ENCODE results near the gene ARID5B.

ARID5B gene

DNA sequence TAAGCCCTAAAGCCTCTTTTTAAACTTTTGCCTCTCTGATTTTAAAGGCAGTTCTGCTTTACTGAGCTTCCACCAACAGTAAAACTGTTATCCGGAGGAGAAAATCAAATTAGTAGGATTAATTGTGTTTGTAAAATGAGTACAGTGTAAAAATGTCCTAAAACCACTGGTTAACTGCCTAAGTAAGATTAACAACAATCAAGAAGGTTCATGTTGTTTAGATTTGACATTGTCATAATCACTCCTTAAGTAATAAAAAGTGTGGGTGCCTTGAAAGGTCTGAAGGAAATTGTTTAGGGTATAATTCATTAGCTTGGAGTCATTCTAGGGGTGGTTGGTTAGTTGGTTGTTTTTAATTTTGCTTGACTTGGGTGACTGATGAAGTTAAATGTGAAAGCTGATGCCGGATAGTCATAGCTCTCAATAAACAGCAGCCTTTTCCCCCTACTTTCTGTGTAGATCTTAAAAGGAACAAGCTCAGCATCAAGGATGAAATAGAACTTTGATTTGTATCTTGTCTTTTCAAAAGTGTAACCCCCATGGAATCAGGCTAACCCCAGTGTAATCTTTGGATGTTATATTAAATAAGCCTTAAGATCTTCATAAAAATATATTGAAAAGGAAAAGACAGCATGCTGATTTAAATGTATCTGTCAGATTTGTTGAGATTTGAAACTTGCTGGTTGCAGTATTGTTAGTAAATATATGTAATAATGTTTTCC, 148.3 kb downstream of the ARID5B start:
- no peak overlapping the region for H3K23ac ChIP-seq (ENCODE audit: low read length)
- H3K36me3 ChIP-seq (ENCODE audit: control insufficient read depth in 1 of 2, insufficient read depth in 2 of 2, low read length in 2 of 2): peaks cover 4 to 8% of the 10 kb centered on the region in 2 experiments
- no peak overlapping the region for H3K18ac ChIP-seq (ENCODE audit: low read length)
- WGBS (ENCODE audit: extremely low coverage, insufficient coverage, insufficient read length): no CpG with 5 or more reads among the region's 2 CpGs
- peak overlapping the region; percentile 76 for H3K9ac ChIP-seq (ENCODE audit: low read length)
- peaks cover 10% of the 10 kb centered on the region for H3K79me1 ChIP-seq (ENCODE audit: low read length)
- peak overlapping the region; percentile 63 for H3K27ac ChIP-seq (ENCODE audit: low read depth, low read length)
- H2BK5ac ChIP-seq (ENCODE audit: low read depth, low read length, poor library complexity): peak overlapping the region; percentile 62
- no peak overlapping the region for H3K4ac ChIP-seq (ENCODE audit: low read depth, low read length)
- peaks cover 7 to 17% of the 10 kb centered on the region in 2 experiments for H3K4me1 ChIP-seq (ENCODE audit: control insufficient read depth in 1 of 2, insufficient read depth in 2 of 2, low read length in 2 of 2)
- H4K12ac ChIP-seq (ENCODE audit: low read depth, low read length): no peak overlapping the region
- H2BK120ac ChIP-seq (ENCODE audit: insufficient read depth, low read length, poor library complexity): peak overlapping the region; percentile 27
- peak overlapping the region; percentile 78 for H3K4me2 ChIP-seq (ENCODE audit: low read length)
- H2AK5ac ChIP-seq (ENCODE audit: low read length): no peak overlapping the region
- peak overlapping the region; percentile 33 for H4K8ac ChIP-seq (ENCODE audit: low read depth, low read length)
- no peak for DNase-seq
- no peaks in the 10 kb centered on the region for H3K79me2 ChIP-seq (ENCODE audit: control insufficient read depth, insufficient read depth, low read length, poor library complexity)
- H3K14ac ChIP-seq (ENCODE audit: low read length): no peak overlapping the region
- no peak overlapping the region for H2BK12ac ChIP-seq (ENCODE audit: low read length)
- peak overlapping the region; percentile 49 for H4K91ac ChIP-seq (ENCODE audit: low read depth, low read length)
- H2AFZ ChIP-seq (ENCODE audit: insufficient read depth, low read length, poor library complexity): no peak overlapping the region
- no peaks in the 10 kb centered on the region for H3K27me3 ChIP-seq (ENCODE audit: insufficient read depth, low read length)
- H3K9me3 ChIP-seq (ENCODE audit: insufficient read depth, low read depth, low read length): no peaks in the 10 kb centered on the region
- H3K4me3 ChIP-seq (ENCODE audit: low read depth, low read length): peak overlapping the region; percentile 65

DNA sequence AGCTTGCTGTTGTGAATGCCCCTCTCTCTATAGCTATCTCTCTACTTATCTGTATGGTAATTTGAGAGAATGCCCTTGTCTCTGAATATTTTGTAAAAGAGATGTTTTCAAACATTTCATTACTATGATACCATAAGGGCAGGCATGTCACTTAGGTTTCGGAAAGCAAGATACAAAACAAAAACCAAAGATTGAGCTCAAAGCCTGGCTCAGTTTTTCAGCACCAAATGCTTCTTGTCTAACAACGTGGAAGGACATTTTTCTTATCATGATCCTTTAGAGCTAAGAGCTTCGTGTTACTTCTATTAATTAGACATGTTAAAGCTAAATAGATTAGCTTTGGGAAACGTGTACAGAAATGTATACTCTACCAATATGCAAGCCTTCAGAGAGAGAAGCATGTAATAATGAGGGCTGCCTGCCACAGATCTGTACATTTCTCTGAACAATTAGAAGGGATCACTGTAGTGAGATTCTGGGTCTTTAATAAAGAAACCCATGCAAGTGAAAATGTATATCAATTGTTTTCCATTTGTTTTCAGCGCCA, 148.9 kb downstream of the ARID5B start:
- peaks cover 10% of the 10 kb centered on the region for H3K79me1 ChIP-seq (ENCODE audit: low read length)
- H3K4me2 ChIP-seq (ENCODE audit: low read length): peak overlapping the region; percentile 54
- no peak overlapping the region for H2BK12ac ChIP-seq (ENCODE audit: low read length)
- H3K18ac ChIP-seq (ENCODE audit: low read length): no peak overlapping the region
- no peak overlapping the region for H3K9ac ChIP-seq (ENCODE audit: low read length)
- H4K91ac ChIP-seq (ENCODE audit: low read depth, low read length): no peak overlapping the region
- H3K36me3 ChIP-seq (ENCODE audit: control insufficient read depth in 1 of 2, insufficient read depth in 2 of 2, low read length in 2 of 2): peaks cover 4 to 8% of the 10 kb centered on the region in 2 experiments
- H3K14ac ChIP-seq (ENCODE audit: low read length): no peak overlapping the region
- H3K9me3 ChIP-seq (ENCODE audit: insufficient read depth, low read depth, low read length): no peaks in the 10 kb centered on the region
- peak overlapping the region; percentile 44 for H3K27ac ChIP-seq (ENCODE audit: low read depth, low read length)
- H3K23ac ChIP-seq (ENCODE audit: low read length): no peak overlapping the region
- H2BK120ac ChIP-seq (ENCODE audit: insufficient read depth, low read length, poor library complexity): no peak overlapping the region
- no peak overlapping the region for H2AK5ac ChIP-seq (ENCODE audit: low read length)
- H3K4me3 ChIP-seq (ENCODE audit: low read depth, low read length): no peak overlapping the region
- no peaks in the 10 kb centered on the region for H3K79me2 ChIP-seq (ENCODE audit: control insufficient read depth, insufficient read depth, low read length, poor library complexity)
- H4K8ac ChIP-seq (ENCODE audit: low read depth, low read length): no peak overlapping the region
- H3K4me1 ChIP-seq (ENCODE audit: control insufficient read depth in 1 of 2, insufficient read depth in 2 of 2, low read length in 2 of 2): peaks cover 7 to 16% of the 10 kb centered on the region in 2 experiments
- no CpG with 5 or more reads among the region's 5 CpGs for WGBS (ENCODE audit: extremely low coverage, insufficient coverage, insufficient read length)
- no peak overlapping the region for H3K4ac ChIP-seq (ENCODE audit: low read depth, low read length)
- H3K27me3 ChIP-seq (ENCODE audit: insufficient read depth, low read length): no peaks in the 10 kb centered on the region
- DNase-seq: peak; percentile 17 to 80
- H2AFZ ChIP-seq (ENCODE audit: insufficient read depth, low read length, poor library complexity): no peak overlapping the region
- H4K12ac ChIP-seq (ENCODE audit: low read depth, low read length): no peak overlapping the region
- no peak overlapping the region for H2BK5ac ChIP-seq (ENCODE audit: low read depth, low read length, poor library complexity)

DNA sequence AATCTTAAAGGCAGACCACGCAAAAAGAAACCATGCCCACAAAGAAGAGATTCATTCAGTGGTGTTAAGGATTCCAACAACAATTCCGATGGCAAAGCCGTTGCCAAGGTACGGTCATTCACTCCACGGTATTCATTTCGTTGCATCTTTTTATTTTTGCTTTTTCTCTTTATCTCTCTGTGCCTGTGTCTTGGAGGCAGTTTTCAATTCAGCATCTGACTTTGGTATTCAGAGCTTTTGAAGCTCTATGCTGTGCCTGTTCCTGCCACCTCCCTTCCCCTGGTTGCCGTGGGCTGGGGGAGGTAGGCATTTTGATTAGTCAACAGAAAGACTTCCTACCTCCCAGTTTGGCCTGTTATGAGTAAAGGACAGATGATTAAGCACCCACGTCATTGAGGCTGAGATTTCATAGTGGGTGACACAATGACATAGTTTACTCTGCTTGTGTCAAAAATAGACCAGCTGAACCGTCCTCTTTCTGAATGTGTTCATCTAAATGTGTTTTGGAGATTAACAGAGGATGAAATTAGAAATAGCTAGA, 149.5 kb downstream of the ARID5B start:
- Histone ChIP-seq H3K9me3 (ENCODE audit: insufficient read depth, low read depth, low read length) (no peaks in the 10 kb centered on the region), H3K23ac (ENCODE audit: low read length) (no peak overlapping the region), H3K36me3 (ENCODE audit: control insufficient read depth in 1 of 2, insufficient read depth in 2 of 2, low read length in 2 of 2) (peaks cover 4 to 8% of the 10 kb centered on the region in 2 experiments), H4K8ac (ENCODE audit: low read depth, low read length) (no peak overlapping the region), H3K4me3 (ENCODE audit: low read depth, low read length) (no peak overlapping the region), H3K79me1 (ENCODE audit: low read length) (peaks cover 10% of the 10 kb centered on the region), H3K4me2 (ENCODE audit: low read length) (peak overlapping the region; percentile 54), H3K4ac (ENCODE audit: low read depth, low read length) (no peak overlapping the region), H2BK12ac (ENCODE audit: low read length) (no peak overlapping the region), H3K27ac (ENCODE audit: low read depth, low read length) (peak overlapping the region; percentile 44), H3K18ac (ENCODE audit: low read length) (no peak overlapping the region), H3K79me2 (ENCODE audit: control insufficient read depth, insufficient read depth, low read length, poor library complexity) (no peaks in the 10 kb centered on the region), H2BK5ac (ENCODE audit: low read depth, low read length, poor library complexity) (no peak overlapping the region), H3K4me1 (ENCODE audit: control insufficient read depth in 1 of 2, insufficient read depth in 2 of 2, low read length in 2 of 2) (peaks cover 7 to 14% of the 10 kb centered on the region in 2 experiments), H3K9ac (ENCODE audit: low read length) (no peak overlapping the region), H4K12ac (ENCODE audit: low read depth, low read length) (no peak overlapping the region), H3K14ac (ENCODE audit: low read length) (no peak overlapping the region), H3K27me3 (ENCODE audit: insufficient read depth, low read length) (no peaks in the 10 kb centered on the region), H2AFZ (ENCODE audit: insufficient read depth, low read length, poor library complexity) (no peak overlapping the region), H4K91ac (ENCODE audit: low read depth, low read length) (no peak overlapping the region), H2BK120ac (ENCODE audit: insufficient read depth, low read length, poor library complexity) (no peak overlapping the region), H2AK5ac (ENCODE audit: low read length) (no peak overlapping the region)
- no CpG with 5 or more reads among the region's 9 CpGs for WGBS (ENCODE audit: extremely low coverage, insufficient coverage, insufficient read length)
- peak; percentile 89 to 96 for DNase-seq

- H3K4ac ChIP-seq (ENCODE audit: low read depth, low read length): no peak overlapping the region
- H2BK120ac ChIP-seq (ENCODE audit: insufficient read depth, low read length, poor library complexity): no peak overlapping the region
- DNase-seq: no peak
- H3K9ac ChIP-seq (ENCODE audit: low read length): no peak overlapping the region
- no peak overlapping the region for H3K23ac ChIP-seq (ENCODE audit: low read length)
- whole genome bisulfite sequencing (ENCODE audit: extremely low coverage, insufficient coverage, insufficient read length): no CpG with 5 or more reads among the region's 4 CpGs
- no peaks in the 10 kb centered on the region for H3K9me3 ChIP-seq (ENCODE audit: insufficient read depth, low read depth, low read length)
- no peak overlapping the region for H2AK5ac ChIP-seq (ENCODE audit: low read length)
- no peak overlapping the region for H3K14ac ChIP-seq (ENCODE audit: low read length)
- H3K18ac ChIP-seq (ENCODE audit: low read length): no peak overlapping the region
- H3K4me2 ChIP-seq (ENCODE audit: low read length): no peak overlapping the region
- H2BK5ac ChIP-seq (ENCODE audit: low read depth, low read length, poor library complexity): no peak overlapping the region
- H3K79me2 ChIP-seq (ENCODE audit: control insufficient read depth, insufficient read depth, low read length, poor library complexity): no peaks in the 10 kb centered on the region
- peaks cover 6 to 10% of the 10 kb centered on the region in 2 experiments for H3K36me3 ChIP-seq (ENCODE audit: control insufficient read depth in 1 of 2, insufficient read depth in 2 of 2, low read length in 2 of 2)
- H3K4me3 ChIP-seq (ENCODE audit: low read depth, low read length): no peak overlapping the region
- peaks cover 3 to 10% of the 10 kb centered on the region in 2 experiments for H3K4me1 ChIP-seq (ENCODE audit: control insufficient read depth in 1 of 2, insufficient read depth in 2 of 2, low read length in 2 of 2)
- no peak overlapping the region for H3K27ac ChIP-seq (ENCODE audit: low read depth, low read length)
- H3K27me3 ChIP-seq (ENCODE audit: insufficient read depth, low read length): no peaks in the 10 kb centered on the region
- peaks cover 5% of the 10 kb centered on the region for H3K79me1 ChIP-seq (ENCODE audit: low read length)
- H4K91ac ChIP-seq (ENCODE audit: low read depth, low read length): no peak overlapping the region
- no peak overlapping the region for H4K8ac ChIP-seq (ENCODE audit: low read depth, low read length)
- H2BK12ac ChIP-seq (ENCODE audit: low read length): peak overlapping the region; percentile 61
- no peak overlapping the region for H4K12ac ChIP-seq (ENCODE audit: low read depth, low read length)
- no peak overlapping the region for H2AFZ ChIP-seq (ENCODE audit: insufficient read depth, low read length, poor library complexity)
Measured at GRCh38 chr10:62052276-62052675, 150.8 kb downstream of the ARID5B start.
